H1 (cell line): ENCODE measurements around the gene MAPK13. TPM values are rescaled to one million over a fixed set of nuclear protein-coding genes. Genes with fewer than 3 reads are reported as not detected.

Experiments
- HDAC6 ChIP-seq: IDR thresholded peaks from one replicate; pipeline ENCODE4 v1.7.1; 2012; ENCODE audit warnings: low read depth, mild to moderate bottlenecking, inconsistent platforms, low read length, moderate library complexity
- MAFK ChIP-seq: IDR thresholded peaks from 2 replicates; pipeline ENCODE4 v1.6.1; 2012; ENCODE audit warnings: low read depth, mild to moderate bottlenecking, improper control_type of control experiment, low read length
- SIX5 ChIP-seq: IDR thresholded peaks from 2 replicates; pipeline ENCODE4 v1.6.1; 2011; ENCODE audit warnings: mild to moderate bottlenecking, low read depth, low read length
- USF2 ChIP-seq: IDR thresholded peaks from 2 replicates; pipeline ENCODE4 v1.6.1; 2011; ENCODE audit warnings: low read length, improper control_type of control experiment
- polyA plus RNA-seq, 7 experiments: library from polyadenylated mRNA; depleted of rRNA in 3 of 7; stranded (reverse) in 5 of 7; unstranded in 2 of 7; fragments of >200 nt in 5 of 7; fragments of 200-250 nt in 2 of 7; gene quantifications; 1 replicate in 5 of 7; 2 replicates in 1 of 7; 4 replicates in 1 of 7; pipeline versions ENCODE4 v1.2.1 to v1.2.3, GENCODE V29; 2011 to 2013; ENCODE audit warnings: missing spikeins in 2 of 7, mixed read lengths in 2 of 7
- total RNA-seq: library from RNA; stranded (reverse); fragmentation: NEBNext Ultra II Directional; extraction: Animal tissue kit (Norgen Biotek cat#: 25700); gene quantifications from 2 replicates; pipeline ENCODE4 v1.2.1, GENCODE V29; 2021
- TF ChIP-seq, protein P1 (sequence below): IDR thresholded peaks from 2 replicates; pipeline ENCODE4 v1.6.1; 2012; ENCODE audit warnings: inconsistent platforms
- TF ChIP-seq, protein P2 (sequence below): IDR thresholded peaks from 2 replicates; pipeline ENCODE4 v1.6.1; 2012; ENCODE audit warnings: low read length, inconsistent platforms

MAPK13 gene
- total and polyA plus RNA-seq, 2 of the 8 experiments (the other 6 are each of a cell fraction or from before 2014, with no cell fraction given): 10.1 to 14.1 TPM

GRCh38 chr6:36187446-36187845 is 57.1 kb downstream of the MAPK13 start (continued):
- TF ChIP-seq USF2 (no peak), HDAC6 (no peak), SIX5 (no peak), MAFK (no peak)
- TF ChIP-seq, protein P1, sequence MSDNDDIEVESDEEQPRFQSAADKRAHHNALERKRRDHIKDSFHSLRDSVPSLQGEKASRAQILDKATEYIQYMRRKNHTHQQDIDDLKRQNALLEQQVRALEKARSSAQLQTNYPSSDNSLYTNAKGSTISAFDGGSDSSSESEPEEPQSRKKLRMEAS: no peak
- TF ChIP-seq, protein P2, sequence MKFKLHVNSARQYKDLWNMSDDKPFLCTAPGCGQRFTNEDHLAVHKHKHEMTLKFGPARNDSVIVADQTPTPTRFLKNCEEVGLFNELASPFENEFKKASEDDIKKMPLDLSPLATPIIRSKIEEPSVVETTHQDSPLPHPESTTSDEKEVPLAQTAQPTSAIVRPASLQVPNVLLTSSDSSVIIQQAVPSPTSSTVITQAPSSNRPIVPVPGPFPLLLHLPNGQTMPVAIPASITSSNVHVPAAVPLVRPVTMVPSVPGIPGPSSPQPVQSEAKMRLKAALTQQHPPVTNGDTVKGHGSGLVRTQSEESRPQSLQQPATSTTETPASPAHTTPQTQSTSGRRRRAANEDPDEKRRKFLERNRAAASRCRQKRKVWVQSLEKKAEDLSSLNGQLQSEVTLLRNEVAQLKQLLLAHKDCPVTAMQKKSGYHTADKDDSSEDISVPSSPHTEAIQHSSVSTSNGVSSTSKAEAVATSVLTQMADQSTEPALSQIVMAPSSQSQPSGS: no peak

Other genes starting within 250 kb of the MAPK13 start
- 102 and 116 TPM in 2 replicates for gene SRPK1, start 209.4 kb upstream of the MAPK13 start, total RNA-seq
- gene SRPK1, start 209.4 kb upstream of the MAPK13 start, polyA plus RNA-seq (2011; rRNA removed): 17.2 and 25.7 TPM in 2 replicates
- gene SLC26A8, start 105.9 kb upstream of the MAPK13 start, total RNA-seq: 0.56 and 1.1 TPM in 2 replicates
- 0.57 and 0.86 TPM in 2 replicates for gene SLC26A8, start 105.9 kb upstream of the MAPK13 start, polyA plus RNA-seq (2011; rRNA removed)
- 33.2 and 39.3 TPM in 2 replicates for gene MAPK14, start 102.7 kb upstream of the MAPK13 start, total RNA-seq
- 15.9 and 18.1 TPM in 2 replicates for gene MAPK14, start 102.7 kb upstream of the MAPK13 start, polyA plus RNA-seq (2011; rRNA removed)
- gene BRPF3, start 66.2 kb downstream of the MAPK13 start, total RNA-seq: 37.5 and 42.3 TPM in 2 replicates
- gene BRPF3, start 66.2 kb downstream of the MAPK13 start, polyA plus RNA-seq (2011; rRNA removed): 26.0 and 39.2 TPM in 2 replicates
- gene PNPLA1, start 139.5 kb downstream of the MAPK13 start, total RNA-seq: not detected in 2 replicates
- gene PNPLA1, start 139.5 kb downstream of the MAPK13 start, polyA plus RNA-seq (2011; rRNA removed): not detected in 2 replicates
- gene BNIP5, start 206.4 kb downstream of the MAPK13 start, total RNA-seq: not detected in 2 replicates
- gene BNIP5, start 206.4 kb downstream of the MAPK13 start, polyA plus RNA-seq (2011; rRNA removed): not detected in 2 replicates